Measurements from ENCODE around the gene C1QL4.
"Not testable (repeated sequence)": the region's sequence is repeated elsewhere in the genome, so short reads cannot be mapped to it uniquely, and the experiment has no call there.

C1QL4 gene

GRCh38 chr12:49332891-49333371 lies 4.1 kb downstream of the C1QL4 start:
- no peak for DNase-seq

- no peak for DNase-seq
Measured at GRCh38 chr12:49332441-49332861, 4.5 kb downstream of the C1QL4 start.

- peak; percentile 66 for DNase-seq
Measured at GRCh38 chr12:49331380-49332222, 5.4 kb downstream of the C1QL4 start.

GRCh38 chr12:49330631-49331379 lies 6.2 kb downstream of the C1QL4 start:
- no peak for DNase-seq

- DNase-seq: no peak
Measured at GRCh38 chr12:49330032-49330619, 6.9 kb downstream of the C1QL4 start.

GRCh38 chr12:49328816-49329215 lies 8.2 kb downstream of the C1QL4 start:
- no peak for DNase-seq

- no peak for DNase-seq
Measured at GRCh38 chr12:49327887-49328286, 9.1 kb downstream of the C1QL4 start.

GRCh38 chr12:49327368-49327767 lies 9.6 kb downstream of the C1QL4 start:
- DNase-seq: no peak

- no peak for DNase-seq
Measured at GRCh38 chr12:49325606-49326005, 11.4 kb downstream of the C1QL4 start.

GRCh38 chr12:49323524-49324097 lies 13.4 kb downstream of the C1QL4 start:
- DNase-seq: no peak

GRCh38 chr12:49322708-49323523 lies 14.1 kb downstream of the C1QL4 start, which contains the start of gene TROAP:
TROAP (plus strand) TSS chr12:49323255; CDS start chr12:49323609, 354 bp downstream.
- DNase-seq: peak; percentile 100

- DNase-seq: peak; percentile 46
Measured at GRCh38 chr12:49322367-49322707, 14.7 kb downstream of the C1QL4 start.

GRCh38 chr12:49320411-49321103 lies 16.4 kb downstream of the C1QL4 start:
- DNase-seq: not testable (repeated sequence)

GRCh38 chr12:49317118-49317517 lies 19.9 kb downstream of the C1QL4 start:
- DNase-seq: not testable (repeated sequence)

- DNase-seq: no peak
Measured at GRCh38 chr12:49314811-49315210, 22.2 kb downstream of the C1QL4 start.

- DNase-seq: not testable (repeated sequence)
Measured at GRCh38 chr12:49310451-49311000, 26.5 kb downstream of the C1QL4 start.

- no peak for DNase-seq
Measured at GRCh38 chr12:49309386-49309785, 27.6 kb downstream of the C1QL4 start.

- DNase-seq: no peak
Measured at GRCh38 chr12:49305762-49306510, 31.1 kb downstream of the C1QL4 start.

GRCh38 chr12:49304161-49304560 lies 32.8 kb downstream of the C1QL4 start:
- DNase-seq: no peak

GRCh38 chr12:49301760-49302159 lies 35.2 kb downstream of the C1QL4 start:
- DNase-seq: no peak

- no peak for DNase-seq
Measured at GRCh38 chr12:49298160-49298559, 38.8 kb downstream of the C1QL4 start.

All from NCI-H69 (cell line).